IMR-90 (cell line): ENCODE results near the gene INF2. TPM values are rescaled to one million over a fixed set of nuclear protein-coding genes. Genes with fewer than 3 reads are reported as not detected.
A peak's percentile ranks its signal among the peaks of the same experiment; 100 is the strongest.

Source experiments
- ATAC-seq: fragments of 200-7000 bp; cut with Tn5 transposase; 2 replicates; pipeline ENCODE4 v1.9.1; 2020; ENCODE audit warnings: low read depth, mild to moderate bottlenecking, moderate library complexity
- BruUV-seq: library from RNA; stranded (reverse); fragments of 400-500 nt; replicated peaks from 2 replicates; lab custom pipeline; 2021; lab: Mats Ljungman, UMichigan
- CTCF ChIA-PET: fragments of 300-600 bp; formaldehyde crosslinking; extraction: SDS; loops from one replicate; lab custom pipeline; 2021; ENCODE audit warnings: antibody characterized with exemption; lab: Yijun Ruan, JAX
- POLR2A ChIA-PET: fragments of 300-600 bp; sonication (Branson Sonifier 250); formaldehyde crosslinking; loops from one replicate; lab custom pipeline; 2022; ENCODE audit warnings: antibody characterized with exemption; ENCODE audit not compliant: unreplicated experiment; lab: Charles Lee
- DNase-seq: peaks from one replicate; pipeline ENCODE4 v3.0.0; 2013
- H2AFZ ChIP-seq: replicated peaks from 2 replicates; pipeline ENCODE3; 2013; ENCODE audit warnings: low read length, mild to moderate bottlenecking; ENCODE audit not compliant: poor library complexity
- H2AK5ac ChIP-seq: 2 replicates; pipeline ENCODE4 v1.6.1; 2013; ENCODE audit warnings: low read depth, low read length, inconsistent platforms
- H2AK9ac ChIP-seq: replicated peaks from 2 replicates; pipeline ENCODE3; 2013; ENCODE audit warnings: mild to moderate bottlenecking, low read depth, low read length, moderate library complexity; ENCODE audit not compliant: poor library complexity
- H2BK120ac ChIP-seq: 2 replicates; pipeline ENCODE4 v1.6.1; 2013; ENCODE audit warnings: low read depth, low read length, inconsistent platforms
- H2BK15ac ChIP-seq: 3 replicates; pipeline ENCODE4 v1.6.1; 2013; ENCODE audit warnings: low read depth, low read length, inconsistent platforms
- H2BK20ac ChIP-seq: 2 replicates; pipeline ENCODE4 v1.6.1; 2013; ENCODE audit warnings: low read depth, mild to moderate bottlenecking, inconsistent platforms, low read length, moderate library complexity
- H2BK5ac ChIP-seq: 2 replicates; pipeline ENCODE4 v1.6.1; 2013; ENCODE audit warnings: mild to moderate bottlenecking, low read depth, low read length, inconsistent platforms; ENCODE audit not compliant: poor library complexity, severe bottlenecking
- H3K14ac ChIP-seq: replicated peaks from 2 replicates; pipeline ENCODE4 v1.6.1; 2013; ENCODE audit warnings: low read depth, low read length, inconsistent platforms
- H3K18ac ChIP-seq: 2 replicates; pipeline ENCODE4 v1.6.1; 2013; ENCODE audit warnings: low read depth, low read length, control low read depth
- H3K23ac ChIP-seq: 2 replicates; pipeline ENCODE4 v1.6.1; 2013; ENCODE audit warnings: low read depth, low read length, inconsistent platforms
- H3K27ac ChIP-seq: 2 replicates; pipeline ENCODE4 v1.5.1; 2013; ENCODE audit warnings: mild to moderate bottlenecking, control low read depth, low read length; ENCODE audit not compliant: insufficient read depth
- H3K27me3 ChIP-seq: 2 replicates; pipeline ENCODE4 v1.6.1; 2013; ENCODE audit warnings: low read length; ENCODE audit not compliant: control insufficient read depth, insufficient read depth
- H3K36me3 ChIP-seq: 2 replicates; pipeline ENCODE4 v1.6.1; 2013; ENCODE audit warnings: low read length, mixed read lengths; ENCODE audit not compliant: control insufficient read depth, insufficient read depth
- H3K4ac ChIP-seq: 2 replicates; pipeline ENCODE4 v1.6.1; 2013; ENCODE audit warnings: low read depth, low read length, inconsistent platforms
- H3K4me1 ChIP-seq: 2 replicates; pipeline ENCODE4 v1.6.1; 2013; ENCODE audit warnings: low read length, mixed read lengths; ENCODE audit not compliant: control insufficient read depth, insufficient read depth
- H3K4me2 ChIP-seq: 2 replicates; pipeline ENCODE4 v1.6.1; 2013; ENCODE audit warnings: low read depth, mild to moderate bottlenecking, control low read depth, low read length, moderate library complexity
- H3K4me3 ChIP-seq: 2 replicates; pipeline ENCODE4 v1.5.1; 2013; ENCODE audit warnings: low read depth, mild to moderate bottlenecking, control low read depth, low read length, moderate library complexity; ENCODE audit not compliant: insufficient read depth
- H3K56ac ChIP-seq: 2 replicates; pipeline ENCODE4 v1.6.1; 2013; ENCODE audit warnings: low read length, inconsistent platforms; ENCODE audit not compliant: insufficient read depth; ENCODE audit errors: extremely low read depth
- H3K79me1 ChIP-seq, 2 experiments: 2 replicates each; pipeline ENCODE4 v1.6.1; 2013; ENCODE audit warnings: low read length in 2 of 2, inconsistent platforms in 1 of 2, low read depth in 1 of 2
- H3K9ac ChIP-seq: 2 replicates; pipeline ENCODE4 v1.6.1; 2013; ENCODE audit warnings: low read depth, low read length, control low read depth
- H3K9me1 ChIP-seq: 2 replicates; pipeline ENCODE4 v1.6.1; 2013; ENCODE audit warnings: low read length, inconsistent platforms; ENCODE audit not compliant: insufficient read depth
- H3K9me3 ChIP-seq: 2 replicates; pipeline ENCODE4 v1.6.1; 2013; ENCODE audit warnings: low read length; ENCODE audit not compliant: control insufficient read depth, insufficient read depth
- H4K20me1 ChIP-seq: 2 replicates; pipeline ENCODE4 v1.6.1; 2013; ENCODE audit warnings: low read length, inconsistent platforms; ENCODE audit not compliant: insufficient read depth
- H4K5ac ChIP-seq: 2 replicates; pipeline ENCODE4 v1.6.1; 2013; ENCODE audit warnings: mild to moderate bottlenecking, low read depth, low read length, control low read depth
- H4K8ac ChIP-seq, 2 experiments: 2 replicates each; pipeline ENCODE4 v1.6.1; 2013; ENCODE audit warnings: low read depth in 2 of 2, low read length in 2 of 2, control low read depth in 1 of 2, inconsistent platforms in 1 of 2
- H4K91ac ChIP-seq: 2 replicates; pipeline ENCODE4 v1.6.1; 2013; ENCODE audit warnings: low read depth, low read length, inconsistent platforms; ENCODE audit not compliant: insufficient read depth
- MAFK ChIP-seq: IDR thresholded peaks from 2 replicates; pipeline ENCODE4 v1.6.1; 2012; ENCODE audit warnings: low read depth, low read length, improper control_type of control experiment
- RCOR1 ChIP-seq: IDR thresholded peaks from 2 replicates; pipeline ENCODE4 v1.6.1; 2012; ENCODE audit warnings: mild to moderate bottlenecking, low read length, improper control_type of control experiment; ENCODE audit not compliant: insufficient replicate concordance
- USF2 ChIP-seq: fragments of 150-350 bp; IDR thresholded peaks from 2 replicates; pipeline ENCODE4 v1.6.1; 2017; ENCODE audit warnings: mild to moderate bottlenecking, antibody characterized with exemption, low read length, low read depth
- WGBS, 2 experiments: methylation state at CpG; one replicate each; pipeline versions ENCODE4 v1.1.5 to v1.1.7; 2013; ENCODE audit warnings: missing lambda C conversion rate in 2 of 2; ENCODE audit not compliant: insufficient read length in 1 of 2; ENCODE audit errors: extremely low coverage in 2 of 2; 5-methylcytosine and 5-hydroxymethylcytosine counted together
- dilution Hi-C: fragments of 300-500 bp; cut with HindIII; formaldehyde crosslinking; loops from one replicate; pipeline ENCODE4 v1.14.3; 2018; ENCODE audit warnings: low sequenced_read_pairs; ENCODE audit not compliant: unreplicated experiment
- in situ Hi-C: fragments of 300-500 bp; cut with MboI; formaldehyde crosslinking; loops from 3 replicates; pipeline ENCODE4 v1.14.3; 2019; ENCODE audit warnings: low sequenced_read_pairs, inconsistent platforms, mixed read lengths
- intact Hi-C: fragments of 100-400 bp; cut with micrococcal nuclease; formaldehyde crosslinking; loops from 2 replicates; pipeline ENCODE4 v1.10.0; 2022
- polyA plus RNA-seq, 3 experiments: library from polyadenylated mRNA; depleted of rRNA; stranded (reverse); fragments of >200 nt; gene quantifications; 2 replicates each; pipeline ENCODE4 v1.2.3, GENCODE V29; 2012; ENCODE audit warnings: low replicate concordance in 1 of 3
- total RNA-seq: library from RNA; depleted of rRNA; stranded (reverse); fragments of >200 nt; gene quantifications from 2 replicates; pipeline ENCODE4 v1.2.3, GENCODE V29; 2012

Gene INF2
- total and polyA plus RNA-seq, 2 of the 4 experiments (the other 2 are of a cell fraction): 16.8 to 62.1 TPM

DNA sequence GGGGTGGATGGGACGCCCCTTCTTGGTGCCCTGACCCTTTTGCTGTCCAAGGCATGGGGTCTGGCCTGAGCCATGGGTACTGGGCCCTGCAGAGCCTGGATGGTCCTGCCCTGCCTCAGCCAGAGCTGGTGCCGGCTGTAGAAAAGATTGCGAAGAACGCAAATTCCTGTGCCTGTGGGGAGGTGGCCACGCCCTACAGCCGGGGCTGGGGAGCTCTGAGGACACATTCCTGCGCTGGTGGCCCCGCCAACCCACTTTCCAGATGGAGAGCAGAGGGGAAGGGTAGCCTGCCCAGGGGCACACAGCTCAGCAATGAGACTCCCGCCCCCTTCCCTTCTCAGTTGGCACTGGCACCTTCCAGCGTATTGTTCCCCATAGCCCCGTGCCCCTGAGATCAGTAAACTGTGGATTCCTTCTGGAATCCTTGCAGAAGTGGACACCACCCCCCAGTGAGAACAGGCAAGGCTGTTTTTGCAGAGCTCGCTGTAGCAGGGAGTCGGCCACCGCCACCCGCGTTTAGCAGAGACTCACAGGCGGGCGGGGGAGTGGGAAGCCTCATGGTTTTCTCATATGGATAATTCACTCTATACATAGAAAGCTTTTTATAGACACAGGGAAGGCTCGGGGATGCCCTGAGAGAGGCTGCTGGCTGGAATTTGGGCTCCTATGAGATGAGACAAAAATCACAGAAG lies 8.6 kb downstream of the INF2 start:
- H3K9me1 ChIP-seq: no peaks in the 10 kb centered on the region; the same call in 1 of the 2 replicates
- H3K36me3 ChIP-seq: peaks cover 41% of the 10 kb centered on the region
- no peaks in the 10 kb centered on the region for H3K27me3 ChIP-seq
- H4K8ac ChIP-seq: no peak overlapping the region
- no peak for TF ChIP-seq USF2
- no peak for TF ChIP-seq MAFK
- TF ChIP-seq RCOR1: no peak
- no peak overlapping the region for H3K14ac ChIP-seq
- no peak overlapping the region for H3K27ac ChIP-seq
- CTCF ChIA-PET: interaction anchor here (1.0 kb wide), 1 partner anchor 16 kb away, joined by 3 read pairs; no protein-coding TSS in a partner anchor
- H2AK9ac ChIP-seq: peak overlapping the region; percentile 71
- no peak overlapping the region for H2AFZ ChIP-seq
- H3K4me3 ChIP-seq: no peak overlapping the region
- no peak overlapping the region for H3K23ac ChIP-seq
- dilution Hi-C loops (no loop called here), intact Hi-C loops (no loop called here), in situ Hi-C loops (no loop called here)
- no peak overlapping the region for H3K56ac ChIP-seq
- H3K4me2 ChIP-seq: no peak overlapping the region
- POLR2A ChIA-PET: interaction anchor here (0.6 kb wide), 1 partner anchor 288 kb away, joined by 9 read pairs; the partner anchor contains the start of gene CLBA1
- H4K91ac ChIP-seq: no peak overlapping the region
- H4K5ac ChIP-seq: no peak overlapping the region; the same call in 1 of the 2 replicates
- peak; percentile 35 for ATAC-seq
- no peak overlapping the region for H2AK5ac ChIP-seq
- peaks cover 97% of the 10 kb centered on the region for H4K20me1 ChIP-seq
- H3K9me3 ChIP-seq: no peaks in the 10 kb centered on the region
- no peak overlapping the region for H3K9ac ChIP-seq
- WGBS, 2 experiments: 73% methylated on average over 2 of the region's 19 CpGs; no CpG with 5 or more reads in 1 of the 2 experiments
- no peak overlapping the region for H3K18ac ChIP-seq
- no peak overlapping the region for H2BK20ac ChIP-seq
- peaks cover 23% of the 10 kb centered on the region for H3K4me1 ChIP-seq
- peaks cover 12 to 86% of the 10 kb centered on the region in 2 experiments for H3K79me1 ChIP-seq
- DNase-seq: no peak
- H2BK15ac ChIP-seq: no peak overlapping the region
- no TSS peak for BruUV-seq
- H2BK5ac ChIP-seq: no peak overlapping the region
- no peak overlapping the region for H2BK120ac ChIP-seq
- H3K4ac ChIP-seq: peak overlapping the region; percentile 29; the same call in 1 of the 2 replicates
